Peyer's patch (tissue), 4 donors: ENCODE data around the gene ERC2.

ENCODE experiments used
- POLR2A ChIP-seq, 2 donors: fragments of 450-650 bp; IDR thresholded peaks; one replicate each; pipeline ENCODE4 v1.5.1; 2017; ENCODE audit warnings: antibody characterized with exemption in 2 of 2, mild to moderate bottlenecking in 2 of 2, moderate library complexity in 2 of 2
- TF ChIP-seq, protein P1 (sequence below), 6 experiments: fragments of 450-650 bp in 4 of 6; fragments of 200-600 bp in 2 of 6; sonication (generic) in 1 of 6; IDR thresholded peaks; one replicate each; pipeline ENCODE4 v1.5.1; 2017 to 2019; ENCODE audit warnings: antibody characterized with exemption in 6 of 6, mild to moderate bottlenecking in 3 of 6, moderate library complexity in 1 of 6

DNA sequence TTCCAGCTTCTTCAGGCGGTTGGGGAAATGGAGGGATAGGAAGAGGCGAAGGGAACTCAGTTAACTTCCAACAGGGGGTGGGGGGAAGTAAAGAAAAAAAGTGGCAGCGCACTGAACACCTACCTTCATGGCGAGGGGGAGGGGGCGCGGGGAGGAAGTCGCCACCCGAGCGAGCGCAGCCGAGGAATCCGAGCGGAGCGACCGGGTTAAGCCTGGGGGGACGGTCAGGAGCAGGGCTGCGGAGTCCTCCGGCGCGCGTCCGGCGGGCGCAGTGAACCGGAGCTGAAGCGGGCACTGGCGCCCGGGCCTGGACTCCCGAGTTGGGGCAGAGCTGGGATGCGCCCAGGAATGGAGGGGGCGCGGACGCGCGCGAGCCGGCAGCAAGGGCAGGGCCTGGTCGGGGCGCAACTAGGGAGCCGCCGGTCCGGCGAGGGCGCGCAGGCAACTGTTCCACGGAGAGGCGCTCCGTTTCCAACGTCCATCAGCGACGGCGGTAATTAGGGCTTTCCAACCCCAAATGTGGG is 981.3 kb downstream of the ERC2 start, which contains the start of gene WNT5A:
- TF ChIP-seq, protein P1, sequence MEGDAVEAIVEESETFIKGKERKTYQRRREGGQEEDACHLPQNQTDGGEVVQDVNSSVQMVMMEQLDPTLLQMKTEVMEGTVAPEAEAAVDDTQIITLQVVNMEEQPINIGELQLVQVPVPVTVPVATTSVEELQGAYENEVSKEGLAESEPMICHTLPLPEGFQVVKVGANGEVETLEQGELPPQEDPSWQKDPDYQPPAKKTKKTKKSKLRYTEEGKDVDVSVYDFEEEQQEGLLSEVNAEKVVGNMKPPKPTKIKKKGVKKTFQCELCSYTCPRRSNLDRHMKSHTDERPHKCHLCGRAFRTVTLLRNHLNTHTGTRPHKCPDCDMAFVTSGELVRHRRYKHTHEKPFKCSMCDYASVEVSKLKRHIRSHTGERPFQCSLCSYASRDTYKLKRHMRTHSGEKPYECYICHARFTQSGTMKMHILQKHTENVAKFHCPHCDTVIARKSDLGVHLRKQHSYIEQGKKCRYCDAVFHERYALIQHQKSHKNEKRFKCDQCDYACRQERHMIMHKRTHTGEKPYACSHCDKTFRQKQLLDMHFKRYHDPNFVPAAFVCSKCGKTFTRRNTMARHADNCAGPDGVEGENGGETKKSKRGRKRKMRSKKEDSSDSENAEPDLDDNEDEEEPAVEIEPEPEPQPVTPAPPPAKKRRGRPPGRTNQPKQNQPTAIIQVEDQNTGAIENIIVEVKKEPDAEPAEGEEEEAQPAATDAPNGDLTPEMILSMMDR (IDR thresholded peaks at IDR 0.05): no peak
- TF ChIP-seq POLR2A (IDR thresholded peaks at IDR 0.05): no peak
